Measurements from ENCODE around the gene CIDEC.

Gene CIDEC

GRCh38 chr3:9841015-9841414 lies 39.0 kb downstream of the CIDEC start:
- DNase-seq: no peak

GRCh38 chr3:9838856-9839255 lies 41.2 kb downstream of the CIDEC start:
- DNase-seq: no peak

GRCh38 chr3:9837701-9838582 lies 42.1 kb downstream of the CIDEC start:
- no peak for DNase-seq

GRCh38 chr3:9834520-9835380 lies 45.3 kb downstream of the CIDEC start:
- no peak for DNase-seq

- DNase-seq: no peak
Measured at GRCh38 chr3:9833078-9833477, 47.0 kb downstream of the CIDEC start.

- DNase-seq: no peak
Measured at GRCh38 chr3:9831253-9831652, 48.8 kb downstream of the CIDEC start.

- no peak for DNase-seq
Measured at GRCh38 chr3:9828801-9829755, 51.0 kb downstream of the CIDEC start.

GRCh38 chr3:9826815-9827573 lies 53.1 kb downstream of the CIDEC start:
- DNase-seq: peak; percentile 31

- DNase-seq: no peak
Measured at GRCh38 chr3:9825451-9826040, 54.5 kb downstream of the CIDEC start.

- DNase-seq: no peak
Measured at GRCh38 chr3:9820946-9821345, 59.1 kb downstream of the CIDEC start.

- DNase-seq: no peak
Measured at GRCh38 chr3:9820543-9820942, 59.5 kb downstream of the CIDEC start.

GRCh38 chr3:9818666-9819335 lies 61.3 kb downstream of the CIDEC start:
- no peak for DNase-seq

GRCh38 chr3:9817436-9817835 lies 62.6 kb downstream of the CIDEC start:
- no peak for DNase-seq

Measured in CD4-positive, alpha-beta T cell treated with Interleukin-10 for 1 hour (primary cell).